Activated naive CD4-positive, alpha-beta T cell treated with anti-CD3 and anti-CD28 coated beads for 36 hours (primary cell): ENCODE measurements around the gene ARHGAP12. TPM values are rescaled to one million over a fixed set of nuclear protein-coding genes. Genes with fewer than 3 reads are reported as not detected.
A peak's percentile ranks its signal among the peaks of the same experiment; 100 is the strongest.
"Not testable (repeated sequence)": the region's sequence is repeated elsewhere in the genome, so short reads cannot be mapped to it uniquely, and the experiment has no call there.

Experiments
- CTCF ChIA-PET: fragments of 350-600 bp; sonication (Branson Sonifier 250); formaldehyde crosslinking; loops from one replicate; lab custom pipeline; 2021; ENCODE audit warnings: antibody characterized with exemption; lab: Charles Lee
- DNase-seq: peaks from one replicate; pipeline ENCODE4 v3.0.0-alpha.2; 2020
- H3K27ac Mint-ChIP-seq: one replicate; pipeline ENCODE4 v1.8.0; 2021; ENCODE audit warnings: mild to moderate bottlenecking, mixed read lengths
- H3K27me3 Mint-ChIP-seq: one replicate; pipeline ENCODE4 v1.8.0; 2021; ENCODE audit warnings: low read depth, mixed read lengths
- H3K36me3 Mint-ChIP-seq: one replicate; pipeline ENCODE4 v1.8.0; 2021; ENCODE audit warnings: low read depth, mixed read lengths
- H3K4me1 Mint-ChIP-seq: one replicate; pipeline ENCODE4 v1.8.0; 2021; ENCODE audit warnings: low read depth, mixed read lengths
- H3K4me3 Mint-ChIP-seq: one replicate; pipeline ENCODE4 v1.8.0; 2021; ENCODE audit warnings: mild to moderate bottlenecking, moderate library complexity, mixed read lengths
- H3K9me3 Mint-ChIP-seq: one replicate; pipeline ENCODE4 v1.8.0; 2021; ENCODE audit warnings: mixed read lengths
- intact Hi-C: fragments of 100-400 bp; cut with micrococcal nuclease; formaldehyde crosslinking; loops from one replicate; pipeline ENCODE4 v1.15.1; 2023
- total RNA-seq, 2 experiments: library from RNA; stranded (reverse); gene quantifications; one replicate each; pipeline ENCODE4 v1.2.3, GENCODE V29; 2021

The ARHGAP12 gene
- total RNA-seq, 2 experiments from 2014 or later, result 2.3 to 2.6 TPM

- CTCF ChIA-PET, result interaction anchor here (0.5 to 2.9 kb wide), 14 partner anchors 12 to 986 kb away, joined by 3 to 12 read pairs (median 4); no protein-coding TSS in a partner anchor
- Mint-ChIP-seq H3K4me1 (peaks cover 5% of the 10 kb centered on the region), H3K36me3 (no peaks in the 10 kb centered on the region), H3K9me3 (peaks cover under 1% of the 10 kb centered on the region), H3K27me3 (no peaks in the 10 kb centered on the region), H3K4me3 (no peak overlapping the region), H3K27ac (no peak overlapping the region)
- intact Hi-C loops, result no loop called here
- DNase-seq, result no peak
These were observed 159.1 kb downstream of the ARHGAP12 start for GRCh38 chr10:31769564-31769963.

GRCh38 chr10:31768935-31769334, 159.7 kb downstream of the ARHGAP12 start:
- H3K4me1 Mint-ChIP-seq, DNase-seq, H3K9me3 Mint-ChIP-seq, H3K36me3 Mint-ChIP-seq, H3K27ac Mint-ChIP-seq, H3K4me3 Mint-ChIP-seq, intact Hi-C loops, H3K27me3 Mint-ChIP-seq: not testable (repeated sequence)
- CTCF ChIA-PET, result interaction anchor here (0.5 to 2.9 kb wide), 8 partner anchors 13 to 735 kb away, joined by 3 to 12 read pairs (median 4); no protein-coding TSS in a partner anchor

DNA sequence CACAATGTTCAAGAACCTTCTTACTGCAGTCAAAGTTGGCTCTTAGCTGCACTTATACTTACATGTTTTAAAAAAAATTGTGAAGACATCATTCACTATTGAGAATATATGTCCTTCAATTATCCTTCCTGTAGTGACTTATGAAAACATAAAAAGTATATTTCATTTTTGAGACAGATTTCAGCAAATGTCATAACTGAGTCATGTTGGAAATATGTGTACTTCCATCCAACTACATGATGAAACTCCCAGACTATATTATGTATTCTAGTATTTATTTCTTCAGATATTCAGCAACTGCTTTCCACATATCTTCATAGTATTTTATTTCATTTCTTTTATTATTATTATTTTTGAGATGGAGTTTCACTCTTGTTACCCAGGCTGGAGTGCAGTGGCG, 160.2 kb downstream of the ARHGAP12 start:
- H3K4me3 Mint-ChIP-seq, result no peak overlapping the region
- no peak overlapping the region for H3K27ac Mint-ChIP-seq
- CTCF ChIA-PET, result interaction anchor here (1.1 to 2.9 kb wide), 5 partner anchors 8 to 734 kb away, joined by 3 to 12 read pairs (median 7); no protein-coding TSS in a partner anchor
- intact Hi-C loops, result no loop called here
- H3K27me3 Mint-ChIP-seq, result no peaks in the 10 kb centered on the region
- DNase-seq, result no peak
- H3K9me3 Mint-ChIP-seq, result peaks cover 2% of the 10 kb centered on the region
- no peaks in the 10 kb centered on the region for H3K36me3 Mint-ChIP-seq
- H3K4me1 Mint-ChIP-seq, result peaks cover 5% of the 10 kb centered on the region

DNA sequence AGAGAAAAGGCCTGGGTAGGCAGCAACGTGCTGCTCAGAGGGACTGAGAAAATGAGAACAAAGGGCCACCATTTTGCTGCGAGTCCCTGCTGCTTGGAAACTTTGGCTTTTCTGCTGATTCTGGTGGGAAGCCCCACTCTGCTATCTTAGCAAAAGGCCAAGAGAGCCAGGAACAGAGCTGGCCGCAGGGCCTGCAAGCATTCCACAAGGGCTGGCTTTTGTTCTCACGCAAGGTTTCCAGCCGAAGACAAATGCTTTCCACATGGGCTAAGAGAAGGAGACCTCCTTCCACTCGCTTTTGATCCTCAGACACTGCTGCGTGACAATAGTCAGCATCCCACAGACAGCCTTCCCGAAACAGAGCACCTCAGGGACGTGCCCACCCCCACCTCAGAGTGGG, 163.1 kb downstream of the ARHGAP12 start:
- no peak for DNase-seq
- peaks cover 2% of the 10 kb centered on the region for H3K9me3 Mint-ChIP-seq
- intact Hi-C loops, result no loop called here
- peaks cover 12% of the 10 kb centered on the region for H3K4me1 Mint-ChIP-seq
- no peak overlapping the region for H3K4me3 Mint-ChIP-seq
- CTCF ChIA-PET, result no interaction called here
- H3K27ac Mint-ChIP-seq, result no peak overlapping the region
- H3K27me3 Mint-ChIP-seq, result no peaks in the 10 kb centered on the region
- no peaks in the 10 kb centered on the region for H3K36me3 Mint-ChIP-seq

DNA sequence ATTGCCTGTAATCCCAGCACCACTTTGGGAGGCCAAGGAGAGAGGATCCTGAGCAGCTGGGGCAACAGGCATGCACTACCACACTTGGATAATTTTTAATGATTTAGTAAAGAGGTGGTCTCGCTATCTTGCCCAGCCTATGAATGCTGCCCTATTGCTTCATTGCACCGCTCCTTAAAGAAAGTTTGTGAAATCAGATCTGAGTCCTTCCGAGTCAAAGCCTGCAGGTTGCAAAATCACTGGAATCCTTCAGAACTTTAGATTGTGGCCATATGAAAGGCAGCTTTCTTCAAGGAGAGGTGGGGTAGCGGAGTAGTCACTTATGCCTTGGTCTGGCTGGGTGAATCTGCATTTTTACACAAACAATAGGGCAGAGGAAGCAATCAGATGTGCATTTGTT, 166.3 kb downstream of the ARHGAP12 start:
- intact Hi-C loops, result loop anchor here (5.0 kb wide), 1 partner anchor 165 kb away; the partner anchor contains the start of gene ARHGAP12
- H3K36me3 Mint-ChIP-seq, result peaks cover 2% of the 10 kb centered on the region
- no peak overlapping the region for H3K27ac Mint-ChIP-seq
- H3K27me3 Mint-ChIP-seq, result no peaks in the 10 kb centered on the region
- peaks cover 18% of the 10 kb centered on the region for H3K4me1 Mint-ChIP-seq
- CTCF ChIA-PET, result interaction anchor here (0.8 kb wide), 1 partner anchor 46 kb away, joined by 3 read pairs; no protein-coding TSS in a partner anchor
- H3K4me3 Mint-ChIP-seq, result no peak overlapping the region
- H3K9me3 Mint-ChIP-seq, result peaks cover 2% of the 10 kb centered on the region
- no peak for DNase-seq

- Mint-ChIP-seq H3K9me3 (peaks cover 2% of the 10 kb centered on the region), H3K27ac (peak overlapping the region; percentile 95), H3K27me3 (no peaks in the 10 kb centered on the region), H3K36me3 (peaks cover 2% of the 10 kb centered on the region), H3K4me1 (peaks cover 18% of the 10 kb centered on the region), H3K4me3 (peak overlapping the region; percentile 94)
- DNase-seq, result no peak
- CTCF ChIA-PET, result no interaction called here
- intact Hi-C loops, result loop anchor here (5.0 kb wide), 1 partner anchor 166 kb away; the partner anchor contains the start of gene ARHGAP12
These were observed 167.5 kb downstream of the ARHGAP12 start for GRCh38 chr10:31761156-31761555.

DNA sequence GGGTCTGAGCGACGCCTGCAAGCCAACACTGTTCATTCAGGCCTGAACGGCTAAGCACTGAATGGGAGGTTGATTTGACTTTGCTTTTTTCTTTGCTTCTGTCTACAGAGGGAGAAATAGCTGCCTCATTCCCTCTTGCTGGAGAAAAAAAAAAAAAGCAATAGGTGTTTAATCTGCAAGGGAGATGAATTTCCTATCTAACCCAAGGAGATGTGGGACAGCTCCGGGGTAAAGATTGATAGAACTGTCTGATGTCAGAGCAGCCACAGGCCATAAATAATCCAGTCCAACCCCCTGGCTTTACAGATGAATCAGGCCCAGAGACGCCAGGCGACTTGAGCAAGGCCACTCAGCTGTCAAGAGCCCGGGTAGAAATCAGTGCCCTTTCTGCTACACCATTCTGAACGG, 168.0 kb downstream of the ARHGAP12 start:
- intact Hi-C loops, result loop anchor here (1.0 to 5.0 kb wide), 8 partner anchors 15 to 1059 kb away; partner anchors contain the start of genes ARHGAP12 and ZEB1
- Mint-ChIP-seq H3K36me3 (peaks cover 2% of the 10 kb centered on the region), H3K9me3 (peaks cover 2% of the 10 kb centered on the region), H3K27ac (peak overlapping the region; percentile 95), H3K27me3 (no peaks in the 10 kb centered on the region), H3K4me1 (peaks cover 18% of the 10 kb centered on the region), H3K4me3 (peak overlapping the region; percentile 94)
- no peak for DNase-seq
- CTCF ChIA-PET, result interaction anchor here (0.6 kb wide), 1 partner anchor 94 kb away, joined by 4 read pairs; no protein-coding TSS in a partner anchor

DNA sequence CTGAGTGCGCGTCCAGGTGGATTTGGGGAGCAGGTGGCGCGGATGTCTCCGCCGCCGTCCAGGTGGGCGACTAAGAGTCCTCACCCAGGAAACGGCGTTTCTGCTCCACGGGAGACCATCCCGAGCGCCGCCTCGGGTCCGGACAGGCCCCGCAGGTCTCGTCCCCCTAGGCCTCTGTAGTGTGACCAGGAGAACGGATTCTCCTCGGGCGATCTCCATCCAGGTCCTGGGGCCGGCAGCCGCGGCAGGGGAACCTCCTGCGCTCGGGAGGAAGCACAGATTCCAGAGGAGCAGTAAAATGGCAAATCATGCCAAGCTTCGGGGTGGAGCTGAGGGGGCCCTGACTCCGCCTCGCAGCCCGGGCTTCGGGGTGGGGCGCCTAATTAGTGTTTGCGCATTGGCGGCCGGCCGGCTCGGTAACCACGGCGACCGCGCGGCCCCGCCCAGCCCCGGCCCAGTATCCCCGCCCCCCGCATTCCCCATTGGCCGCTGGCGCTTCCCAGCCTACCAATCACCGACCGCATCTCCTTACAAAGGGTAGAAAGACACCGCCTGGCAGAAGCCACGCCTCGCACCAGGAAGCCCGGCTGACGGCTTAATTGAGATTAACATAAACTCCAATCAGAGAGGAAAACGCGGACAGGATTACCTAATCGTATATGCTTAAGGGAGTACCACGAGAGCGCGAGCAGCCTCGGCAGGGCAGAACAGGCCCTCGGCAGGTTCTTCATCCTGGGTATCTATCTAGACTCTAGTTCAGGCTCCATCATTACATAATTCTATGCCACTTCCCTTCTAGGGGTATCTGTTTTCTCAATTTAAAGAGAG, 168.6 kb downstream of the ARHGAP12 start:
- Mint-ChIP-seq H3K4me3 (peak overlapping the region; percentile 94), H3K4me1 (peaks cover 18% of the 10 kb centered on the region), H3K27me3 (no peaks in the 10 kb centered on the region), H3K27ac (peak overlapping the region; percentile 95), H3K36me3 (peaks cover 2% of the 10 kb centered on the region), H3K9me3 (peaks cover 2% of the 10 kb centered on the region)
- intact Hi-C loops, result loop anchor here (1.0 to 5.0 kb wide), 8 partner anchors 15 to 1059 kb away; partner anchors contain the start of genes ARHGAP12 and ZEB1
- CTCF ChIA-PET, result interaction anchor here (0.6 to 0.7 kb wide), 2 partner anchors 14 to 93 kb away, joined by 4 to 5 read pairs; no protein-coding TSS in a partner anchor
- DNase-seq, result peak; percentile 96

DNA sequence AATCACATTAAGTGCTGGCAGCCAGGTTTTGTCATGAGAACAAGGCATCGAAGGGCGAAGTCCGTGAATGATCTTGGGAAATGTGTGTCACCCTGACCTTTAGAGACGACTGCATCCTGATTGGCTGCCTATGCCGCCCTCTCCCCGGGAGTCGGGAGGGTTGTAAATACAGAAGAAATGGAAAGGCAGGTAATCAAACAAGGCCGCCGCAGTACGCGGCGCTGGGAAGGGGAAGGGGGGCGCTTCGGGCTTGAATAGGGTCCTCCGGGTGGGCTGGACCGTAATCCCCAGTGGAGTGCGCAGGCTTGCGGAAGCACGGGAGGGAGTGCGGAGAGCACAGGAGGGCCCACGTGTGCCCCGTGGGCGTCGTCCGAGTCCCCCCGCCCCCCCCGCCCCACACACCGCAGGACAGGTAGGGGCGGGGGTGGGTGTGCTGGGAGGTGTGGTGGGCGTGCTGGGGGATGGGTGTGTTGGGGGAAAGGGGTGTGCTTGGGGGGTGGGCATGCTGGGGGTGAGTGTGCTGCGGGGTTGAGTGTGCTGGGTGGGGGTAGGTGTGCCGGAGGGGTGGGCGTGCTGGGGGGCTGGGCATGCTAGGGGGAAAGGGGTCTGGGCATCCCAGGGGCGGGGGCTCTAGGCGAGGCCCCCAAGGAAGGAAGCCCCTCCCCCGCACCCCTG, 169.4 kb downstream of the ARHGAP12 start:
- Mint-ChIP-seq H3K4me3 (peak overlapping the region; percentile 94), H3K27ac (peak overlapping the region; percentile 95), H3K9me3 (no peaks in the 10 kb centered on the region), H3K36me3 (peaks cover 2% of the 10 kb centered on the region), H3K4me1 (peaks cover 18% of the 10 kb centered on the region), H3K27me3 (no peaks in the 10 kb centered on the region)
- CTCF ChIA-PET, result no interaction called here
- peak; percentile 83 for DNase-seq
- intact Hi-C loops, result no loop called here

DNA sequence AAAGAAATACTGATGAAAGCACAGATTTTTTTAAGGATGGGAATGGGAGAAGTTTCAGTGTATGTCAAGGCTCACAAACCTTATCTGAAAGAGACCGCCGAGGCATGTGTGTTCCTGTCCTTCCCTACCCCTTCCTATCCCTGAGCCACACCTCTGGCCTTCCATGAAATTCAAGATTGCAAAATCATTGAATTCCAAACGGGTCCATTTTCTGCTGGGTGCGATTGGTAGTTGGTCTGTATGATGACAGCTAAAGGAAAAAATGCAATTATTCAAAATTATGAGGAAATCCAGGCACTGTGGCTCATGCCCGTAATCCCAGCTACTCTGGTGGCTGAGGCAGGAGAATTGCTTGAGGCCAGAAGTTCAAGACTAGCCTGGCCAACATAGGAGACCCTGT, 170.1 kb downstream of the ARHGAP12 start:
- H3K27ac Mint-ChIP-seq, result no peak overlapping the region
- intact Hi-C loops, result no loop called here
- H3K9me3 Mint-ChIP-seq, result no peaks in the 10 kb centered on the region
- peaks cover 2% of the 10 kb centered on the region for H3K36me3 Mint-ChIP-seq
- no peaks in the 10 kb centered on the region for H3K27me3 Mint-ChIP-seq
- H3K4me1 Mint-ChIP-seq, result peaks cover 18% of the 10 kb centered on the region
- H3K4me3 Mint-ChIP-seq, result no peak overlapping the region
- no peak for DNase-seq
- CTCF ChIA-PET, result interaction anchor here (0.6 kb wide), 1 partner anchor 10 kb away, joined by 3 read pairs; no protein-coding TSS in a partner anchor

GRCh38 chr10:31757831-31758230, 170.8 kb downstream of the ARHGAP12 start:
- intact Hi-C loops, result no loop called here
- Mint-ChIP-seq H3K9me3 (no peaks in the 10 kb centered on the region), H3K27ac (no peak overlapping the region), H3K4me1 (peaks cover 18% of the 10 kb centered on the region), H3K27me3 (no peaks in the 10 kb centered on the region), H3K4me3 (no peak overlapping the region), H3K36me3 (peaks cover 2% of the 10 kb centered on the region)
- CTCF ChIA-PET, result interaction anchor here (0.6 kb wide), 1 partner anchor 781 kb away, joined by 3 read pairs; no protein-coding TSS in a partner anchor
- no peak for DNase-seq

DNA sequence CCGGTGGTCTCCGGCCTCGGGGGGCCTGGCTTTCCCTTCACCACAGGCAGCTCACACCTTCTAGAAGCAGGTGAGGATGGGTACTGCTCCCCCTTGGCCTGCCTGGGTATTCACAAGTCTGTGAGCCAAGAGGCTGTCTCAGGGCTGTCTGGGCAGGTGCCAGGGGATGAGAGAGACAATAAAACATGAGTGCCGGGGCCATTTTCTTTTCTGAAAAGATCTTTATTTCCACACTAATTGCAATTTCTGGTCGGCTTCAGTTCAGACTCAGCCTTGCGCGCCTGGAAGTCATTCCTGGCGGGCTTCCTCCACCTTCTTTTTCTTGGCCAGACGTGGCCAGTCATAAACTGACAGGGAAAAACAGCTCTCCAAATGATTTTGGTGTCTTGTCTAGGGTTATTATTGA, 171.2 kb downstream of the ARHGAP12 start:
- peaks cover 18% of the 10 kb centered on the region for H3K4me1 Mint-ChIP-seq
- H3K36me3 Mint-ChIP-seq, result peaks cover 2% of the 10 kb centered on the region
- intact Hi-C loops, result no loop called here
- no peak overlapping the region for H3K27ac Mint-ChIP-seq
- H3K4me3 Mint-ChIP-seq, result no peak overlapping the region
- no peaks in the 10 kb centered on the region for H3K9me3 Mint-ChIP-seq
- CTCF ChIA-PET, result interaction anchor here (0.6 kb wide), 2 partner anchors 48 to 782 kb away, joined by 3 read pairs; no protein-coding TSS in a partner anchor
- DNase-seq, result peak; percentile 16
- no peaks in the 10 kb centered on the region for H3K27me3 Mint-ChIP-seq
